Measurements from ENCODE around the gene PDCD1LG2. TPM values are rescaled to one million over a fixed set of nuclear protein-coding genes. Genes with fewer than 3 reads are reported as not detected.

Gene PDCD1LG2
- total RNA-seq, 4 donors from 2014 or later = 0.27 to 0.64 TPM; not detected in 2

- no peaks in the 10 kb centered on the region for H3K9me3 ChIP-seq
- intact Hi-C loops (cut with DNase I; ENCODE audit: low total_unique reads) (loop anchor here (10.0 kb wide), 1 partner anchor 318 kb away; the partner anchor contains the start of gene INSL4), in situ Hi-C loops (cut with MboI; ENCODE audit: low pct_ligation_motif_present in 1 of 4, low pct_unique_long_range_greater_than_20kb in 1 of 4, low sequenced_read_pairs in 3 of 4) (no loop called here)
- no peak overlapping the region for H3K4me3 ChIP-seq
- 92 to 100% methylated on average over 1 to 3 of the region's 3 CpGs for WGBS, 2 donors (ENCODE audit: low coverage in 1 of 2)
- no peak for DNase-seq
- peaks cover 0 to 2% (median under 1%) of the 10 kb centered on the region in 4 donors for H3K4me1 ChIP-seq
- H3K27ac ChIP-seq = no peak overlapping the region
- no peak for TF ChIP-seq EP300 (IDR thresholded peaks at IDR 0.05; ENCODE audit: low read depth)
- no peak for TF ChIP-seq POLR2AphosphoS5 (IDR thresholded peaks at IDR 0.05)
- no peak for TF ChIP-seq POLR2A (IDR thresholded peaks at IDR 0.05)
- TF ChIP-seq, protein P1, sequence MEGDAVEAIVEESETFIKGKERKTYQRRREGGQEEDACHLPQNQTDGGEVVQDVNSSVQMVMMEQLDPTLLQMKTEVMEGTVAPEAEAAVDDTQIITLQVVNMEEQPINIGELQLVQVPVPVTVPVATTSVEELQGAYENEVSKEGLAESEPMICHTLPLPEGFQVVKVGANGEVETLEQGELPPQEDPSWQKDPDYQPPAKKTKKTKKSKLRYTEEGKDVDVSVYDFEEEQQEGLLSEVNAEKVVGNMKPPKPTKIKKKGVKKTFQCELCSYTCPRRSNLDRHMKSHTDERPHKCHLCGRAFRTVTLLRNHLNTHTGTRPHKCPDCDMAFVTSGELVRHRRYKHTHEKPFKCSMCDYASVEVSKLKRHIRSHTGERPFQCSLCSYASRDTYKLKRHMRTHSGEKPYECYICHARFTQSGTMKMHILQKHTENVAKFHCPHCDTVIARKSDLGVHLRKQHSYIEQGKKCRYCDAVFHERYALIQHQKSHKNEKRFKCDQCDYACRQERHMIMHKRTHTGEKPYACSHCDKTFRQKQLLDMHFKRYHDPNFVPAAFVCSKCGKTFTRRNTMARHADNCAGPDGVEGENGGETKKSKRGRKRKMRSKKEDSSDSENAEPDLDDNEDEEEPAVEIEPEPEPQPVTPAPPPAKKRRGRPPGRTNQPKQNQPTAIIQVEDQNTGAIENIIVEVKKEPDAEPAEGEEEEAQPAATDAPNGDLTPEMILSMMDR (IDR thresholded peaks at IDR 0.05) = no peak
- no peaks in the 10 kb centered on the region for H3K27me3 ChIP-seq
- H3K36me3 ChIP-seq = no peaks in the 10 kb centered on the region
Measured at GRCh38 chr9:5552301-5552700, 42.0 kb downstream of the PDCD1LG2 start.

DNA sequence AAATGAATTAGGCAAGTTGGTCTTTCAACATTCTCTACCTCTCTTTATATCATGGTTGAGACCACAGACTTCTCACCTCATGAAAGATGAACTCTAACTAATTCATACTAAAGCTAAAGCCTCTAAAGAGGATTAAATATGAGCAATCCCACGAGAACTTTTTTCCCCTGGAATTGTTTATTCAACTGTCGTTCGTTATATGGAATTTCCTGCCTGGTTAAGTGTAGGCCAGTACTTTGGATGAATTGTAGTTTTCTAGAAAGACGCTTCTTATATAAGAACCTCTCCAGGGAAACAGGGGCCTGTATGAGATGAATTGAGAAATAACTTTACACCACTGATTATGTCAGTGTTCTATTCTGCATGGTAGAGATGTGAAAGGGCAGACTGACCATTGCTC is 42.9 kb downstream of the PDCD1LG2 start:
- Histone ChIP-seq H3K4me1 (peaks cover 0 to 7% (median 3%) of the 10 kb centered on the region in 4 donors), H3K36me3 (no peaks in the 10 kb centered on the region), H3K4me3 (no peak overlapping the region), H3K27me3 (no peaks in the 10 kb centered on the region), H3K9me3 (no peaks in the 10 kb centered on the region), H3K27ac (no peak overlapping the region)
- 62 to 63% methylated on average over 4 of the region's 4 CpGs for WGBS, 2 donors (ENCODE audit: low coverage in 1 of 2)
- intact Hi-C loops (cut with DNase I; ENCODE audit: low total_unique reads) (loop anchor here (10.0 kb wide), 1 partner anchor 318 kb away; the partner anchor contains the start of gene INSL4), in situ Hi-C loops (cut with MboI; ENCODE audit: low pct_ligation_motif_present in 1 of 4, low pct_unique_long_range_greater_than_20kb in 1 of 4, low sequenced_read_pairs in 3 of 4) (no loop called here)
- DNase-seq = no peak
- TF ChIP-seq POLR2AphosphoS5 (IDR thresholded peaks at IDR 0.05) (no peak), POLR2A (IDR thresholded peaks at IDR 0.05) (no peak), EP300 (IDR thresholded peaks at IDR 0.05; ENCODE audit: low read depth) (no peak)
- TF ChIP-seq, protein P1 (IDR thresholded peaks at IDR 0.05) = no peak

GRCh38 chr9:5554254-5554653 is 43.9 kb downstream of the PDCD1LG2 start:
- no peak overlapping the region for H3K27ac ChIP-seq

DNA sequence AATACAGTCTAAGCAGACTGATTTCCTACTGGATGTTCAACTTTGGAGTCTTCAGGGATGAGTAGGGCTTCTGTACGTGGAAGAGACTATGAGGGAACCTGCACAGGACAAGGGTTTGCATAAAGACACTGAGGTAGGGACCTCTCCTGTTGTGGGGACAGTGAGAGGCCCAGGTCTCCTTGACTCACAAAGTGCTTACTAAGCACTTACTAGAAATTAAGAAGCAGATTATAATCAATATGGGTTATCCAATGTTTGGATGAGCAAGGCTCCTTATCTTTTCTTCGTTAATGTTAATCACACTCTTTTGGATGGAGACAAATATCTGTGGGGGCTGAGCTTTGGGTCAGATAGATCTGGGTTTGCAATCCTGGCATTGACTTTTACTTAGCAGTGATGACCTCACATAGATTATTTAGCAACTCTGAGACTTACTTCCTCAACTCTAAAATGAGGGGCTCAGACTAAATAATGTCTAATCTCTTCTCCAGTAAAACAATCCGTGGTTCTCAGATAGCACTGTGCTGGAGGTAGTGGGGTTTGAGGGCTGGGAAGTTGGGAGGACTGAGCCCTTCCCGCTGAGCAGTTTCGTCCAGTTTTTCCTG is 45.9 kb downstream of the PDCD1LG2 start:
- intact Hi-C loops (cut with DNase I; ENCODE audit: low total_unique reads) (loop anchor here (10.0 kb wide), 1 partner anchor 321 kb away; the partner anchor contains the start of gene INSL4), in situ Hi-C loops (cut with MboI; ENCODE audit: low pct_ligation_motif_present in 1 of 4, low pct_unique_long_range_greater_than_20kb in 1 of 4, low sequenced_read_pairs in 3 of 4) (no loop called here)
- no peak for DNase-seq
- H3K9me3 ChIP-seq = no peaks in the 10 kb centered on the region
- H3K27ac ChIP-seq = no peak overlapping the region
- 93% methylated on average over 2 to 5 of the region's 5 CpGs for WGBS, 2 donors (ENCODE audit: low coverage in 1 of 2)
- no peak overlapping the region for H3K4me3 ChIP-seq
- no peaks in the 10 kb centered on the region for H3K27me3 ChIP-seq
- TF ChIP-seq POLR2AphosphoS5 (IDR thresholded peaks at IDR 0.05) = no peak
- no peak for TF ChIP-seq EP300 (IDR thresholded peaks at IDR 0.05; ENCODE audit: low read depth)
- TF ChIP-seq, protein P1 (IDR thresholded peaks at IDR 0.05) = no peak
- no peak for TF ChIP-seq POLR2A (IDR thresholded peaks at IDR 0.05)
- H3K36me3 ChIP-seq = no peaks in the 10 kb centered on the region
- peaks cover 0 to 7% (median 3%) of the 10 kb centered on the region in 4 donors for H3K4me1 ChIP-seq

More at GRCh38 chr9:5554254-5554653, 43.9 kb downstream of the PDCD1LG2 start:
- in situ Hi-C loops (cut with MboI; ENCODE audit: low pct_ligation_motif_present in 1 of 4, low pct_unique_long_range_greater_than_20kb in 1 of 4, low sequenced_read_pairs in 3 of 4) = no loop called here
- no peaks in the 10 kb centered on the region for H3K27me3 ChIP-seq
- DNase-seq = no peak
- peaks cover 0 to 7% (median 3%) of the 10 kb centered on the region in 4 donors for H3K4me1 ChIP-seq
- 60 to 81% methylated on average over 3 to 4 of the region's 4 CpGs for WGBS, 2 donors (ENCODE audit: low coverage in 1 of 2)
- no peaks in the 10 kb centered on the region for H3K9me3 ChIP-seq
- H3K4me3 ChIP-seq = no peak overlapping the region
- no peaks in the 10 kb centered on the region for H3K36me3 ChIP-seq
- TF ChIP-seq POLR2AphosphoS5 (IDR thresholded peaks at IDR 0.05) (no peak), POLR2A (IDR thresholded peaks at IDR 0.05) (no peak), EP300 (IDR thresholded peaks at IDR 0.05; ENCODE audit: low read depth) (no peak)
- TF ChIP-seq, protein P1 (IDR thresholded peaks at IDR 0.05) = no peak
- intact Hi-C loops (cut with DNase I; ENCODE audit: low total_unique reads) = loop anchor here (10.0 kb wide), 1 partner anchor 319 kb away; the partner anchor contains the start of gene INSL4
